Stomach smooth muscle (tissue), 2 donors: ENCODE measurements around the gene PYDC2.

Experiments
- H3K27ac ChIP-seq: one replicate; pipeline ENCODE4 v1.7.0; 2013; ENCODE audit warnings: mild to moderate bottlenecking, low read length, inconsistent platforms
- H3K27me3 ChIP-seq, 2 donors: one replicate each; pipeline ENCODE4 v1.7.0; 2013; ENCODE audit warnings: low read length in 2 of 2; ENCODE audit not compliant: insufficient read depth in 2 of 2, control insufficient read depth in 1 of 2
- H3K36me3 ChIP-seq, 2 donors: one replicate each; pipeline ENCODE4 v1.7.0; 2013; ENCODE audit warnings: low read length in 2 of 2; ENCODE audit not compliant: control insufficient read depth in 2 of 2, insufficient read depth in 2 of 2
- H3K4me1 ChIP-seq: one replicate; pipeline ENCODE4 v1.7.0; 2013; ENCODE audit warnings: low read length; ENCODE audit not compliant: control insufficient read depth, insufficient read depth
- H3K4me3 ChIP-seq, 2 donors: one replicate each; pipeline ENCODE4 v1.7.0; 2013; ENCODE audit warnings: low read length in 2 of 2
- H3K9ac ChIP-seq, 2 donors: one replicate each; pipeline ENCODE4 v1.7.0; 2013; ENCODE audit warnings: low read length in 2 of 2, mild to moderate bottlenecking in 1 of 2
- H3K9me3 ChIP-seq, 2 donors: one replicate each; pipeline ENCODE4 v1.7.0; 2013; ENCODE audit warnings: low read length in 2 of 2; ENCODE audit not compliant: control insufficient read depth in 2 of 2
- donor health status: healthy.
- donor health status: Pancreatic carcinoma.

PYDC2 gene

GRCh38 chr3:191461113-191461595, at the start of gene PYDC2:
Gene PYDC2, plus strand, starts transcription at chr3:191461163. Its CDS starts 0 bp downstream, at chr3:191461163.
- Histone ChIP-seq H3K4me3 (no peak within 1 kb of the TSS), H3K27me3 (no peaks in the 10 kb centered on the region)

GRCh38 chr3:191412759-191413158, 48.2 kb upstream of the PYDC2 start:
- Histone ChIP-seq H3K27ac (no peak overlapping the region), H3K4me1 (no peaks in the 10 kb centered on the region), H3K9ac (no peak overlapping the region), H3K9me3 (no peaks in the 10 kb centered on the region), H3K36me3 (no peaks in the 10 kb centered on the region), H3K27me3 (no peaks in the 10 kb centered on the region), H3K4me3 (no peak overlapping the region)

More at GRCh38 chr3:191461113-191461595, at the start of gene PYDC2:
- no peaks in the 10 kb centered on the region for H3K9me3 ChIP-seq
- no peaks in the 10 kb centered on the region for H3K36me3 ChIP-seq
- H3K4me1 ChIP-seq: no peaks in the 10 kb centered on the region
- no peak within 1 kb of the TSS for H3K27ac ChIP-seq
- H3K9ac ChIP-seq: no peak within 1 kb of the TSS

DNA sequence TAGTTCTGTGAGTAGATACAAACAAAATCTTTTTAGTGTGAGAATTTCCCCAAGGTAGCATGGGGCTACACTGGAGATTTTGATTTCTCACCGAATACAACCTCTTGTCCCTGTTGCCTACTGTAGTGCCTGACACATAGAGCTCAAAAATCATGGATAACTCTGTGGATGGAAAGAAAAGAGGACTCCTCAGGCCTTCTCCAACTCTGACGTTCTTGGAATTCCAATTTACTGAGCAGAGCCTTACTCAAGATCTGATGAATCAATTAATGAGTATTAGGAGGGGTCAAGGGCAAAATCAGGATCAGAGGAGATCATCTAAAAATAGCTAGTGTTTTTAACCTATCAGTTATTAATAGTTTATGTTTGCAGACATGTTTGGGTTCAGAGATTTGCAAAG, 46.7 kb upstream of the PYDC2 start:
- Histone ChIP-seq H3K9me3 (no peaks in the 10 kb centered on the region), H3K9ac (no peak overlapping the region), H3K4me1 (no peaks in the 10 kb centered on the region), H3K4me3 (no peak overlapping the region), H3K36me3 (no peaks in the 10 kb centered on the region), H3K27ac (no peak overlapping the region), H3K27me3 (no peaks in the 10 kb centered on the region)

DNA sequence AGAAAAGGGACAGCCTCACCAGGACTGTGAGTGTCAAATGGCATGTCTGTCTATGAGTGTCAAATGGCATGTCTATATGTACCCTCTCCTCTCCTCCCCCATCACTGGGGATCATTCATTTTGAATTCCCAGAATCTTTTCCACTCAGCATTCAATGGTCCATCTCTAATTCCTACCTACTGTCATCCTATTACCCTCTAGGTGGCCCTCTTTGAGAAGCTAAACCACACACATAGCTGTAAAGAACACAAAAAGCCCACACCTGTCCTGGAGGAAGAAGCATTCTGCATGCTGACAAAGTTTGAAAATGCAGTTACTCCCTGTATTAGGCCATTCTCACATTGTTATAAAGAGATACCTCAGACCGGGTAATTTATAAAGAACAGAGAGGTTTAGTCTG, 46.2 kb upstream of the PYDC2 start:
- Histone ChIP-seq H3K4me3 (no peak overlapping the region), H3K27me3 (no peaks in the 10 kb centered on the region), H3K27ac (no peak overlapping the region), H3K36me3 (no peaks in the 10 kb centered on the region), H3K9ac (no peak overlapping the region), H3K9me3 (no peaks in the 10 kb centered on the region), H3K4me1 (no peaks in the 10 kb centered on the region)

- no peaks in the 10 kb centered on the region for H3K27me3 ChIP-seq
- H3K9me3 ChIP-seq: no peaks in the 10 kb centered on the region
These were observed 45.4 kb upstream of the PYDC2 start for GRCh38 chr3:191415566-191415965.

DNA sequence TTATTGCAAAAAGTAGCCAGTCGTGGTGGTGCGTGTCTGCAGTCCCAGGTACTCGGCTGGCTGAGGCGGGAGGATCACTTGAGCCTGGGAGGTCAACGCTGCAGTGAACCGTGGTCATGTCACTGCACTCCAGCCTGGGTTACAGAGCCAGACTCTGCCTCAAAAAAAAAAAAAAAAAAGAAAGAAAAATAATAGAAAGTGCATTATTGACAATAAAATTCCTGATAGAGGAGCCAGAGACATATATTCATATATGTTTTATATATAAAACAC, 43.6 kb upstream of the PYDC2 start:
- Histone ChIP-seq H3K36me3 (no peaks in the 10 kb centered on the region), H3K9me3 (no peaks in the 10 kb centered on the region), H3K4me3 (no peak overlapping the region), H3K4me1 (no peaks in the 10 kb centered on the region), H3K27me3 (no peaks in the 10 kb centered on the region), H3K27ac (no peak overlapping the region), H3K9ac (no peak overlapping the region)

More at GRCh38 chr3:191415566-191415965, 45.4 kb upstream of the PYDC2 start:
- Histone ChIP-seq H3K36me3 (no peaks in the 10 kb centered on the region), H3K4me3 (no peak overlapping the region), H3K4me1 (no peaks in the 10 kb centered on the region), H3K27ac (no peak overlapping the region), H3K9ac (no peak overlapping the region)

- no peaks in the 10 kb centered on the region for H3K27me3 ChIP-seq
- H3K4me1 ChIP-seq: no peaks in the 10 kb centered on the region
- H3K36me3 ChIP-seq: no peaks in the 10 kb centered on the region
- no peaks in the 10 kb centered on the region for H3K9me3 ChIP-seq
- no peak overlapping the region for H3K9ac ChIP-seq
- no peak overlapping the region for H3K4me3 ChIP-seq
- no peak overlapping the region for H3K27ac ChIP-seq
These were observed 40.2 kb upstream of the PYDC2 start for GRCh38 chr3:191420771-191421170.

DNA sequence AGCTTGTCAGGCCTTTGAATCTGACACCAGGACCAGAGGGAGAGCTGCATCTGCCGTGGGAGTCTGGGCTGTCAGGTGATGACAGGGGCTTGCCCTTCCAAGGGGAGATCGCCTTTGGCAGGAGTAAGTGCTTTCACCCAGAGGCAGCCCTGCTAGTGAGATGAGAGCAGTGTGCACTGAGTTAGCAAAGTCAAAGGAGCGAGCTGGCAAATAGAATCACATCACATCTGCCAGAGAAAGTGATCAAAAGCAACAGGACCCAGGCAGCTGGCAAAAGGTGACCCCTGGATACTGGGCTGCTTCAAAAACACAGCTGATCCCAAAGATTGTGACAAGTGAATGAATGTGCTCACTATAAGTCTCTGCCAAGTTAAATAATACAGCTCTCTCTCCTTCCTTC, 36.1 kb upstream of the PYDC2 start:
- H3K27ac ChIP-seq: no peak overlapping the region
- H3K4me1 ChIP-seq: no peaks in the 10 kb centered on the region
- H3K27me3 ChIP-seq: no peaks in the 10 kb centered on the region
- no peak overlapping the region for H3K9ac ChIP-seq
- no peaks in the 10 kb centered on the region for H3K36me3 ChIP-seq
- H3K4me3 ChIP-seq: no peak overlapping the region
- no peaks in the 10 kb centered on the region for H3K9me3 ChIP-seq

DNA sequence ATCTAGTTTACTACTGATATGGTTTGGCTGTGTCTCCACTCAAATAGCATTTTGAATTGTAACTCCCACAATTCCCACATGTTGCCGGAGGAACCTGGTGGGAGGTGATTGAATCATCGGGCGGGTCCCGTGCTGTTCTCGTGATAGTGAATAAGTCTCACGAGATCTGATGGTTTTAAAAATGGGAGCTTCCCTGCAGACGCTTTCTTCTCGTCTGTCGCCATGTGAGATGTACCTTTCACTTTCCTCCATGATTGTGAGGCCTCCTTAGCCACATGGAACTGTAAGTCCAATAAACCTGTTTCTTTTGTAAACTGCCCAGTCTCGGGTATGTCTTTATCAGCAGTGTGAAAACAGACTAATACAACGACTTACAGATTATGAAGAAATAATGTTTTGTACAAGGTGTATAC, 35.6 kb upstream of the PYDC2 start:
- H3K27me3 ChIP-seq: no peaks in the 10 kb centered on the region
- H3K9me3 ChIP-seq: no peaks in the 10 kb centered on the region
- H3K27ac ChIP-seq: no peak overlapping the region
- H3K4me3 ChIP-seq: no peak overlapping the region
- H3K9ac ChIP-seq: no peak overlapping the region
- no peaks in the 10 kb centered on the region for H3K4me1 ChIP-seq
- no peaks in the 10 kb centered on the region for H3K36me3 ChIP-seq

DNA sequence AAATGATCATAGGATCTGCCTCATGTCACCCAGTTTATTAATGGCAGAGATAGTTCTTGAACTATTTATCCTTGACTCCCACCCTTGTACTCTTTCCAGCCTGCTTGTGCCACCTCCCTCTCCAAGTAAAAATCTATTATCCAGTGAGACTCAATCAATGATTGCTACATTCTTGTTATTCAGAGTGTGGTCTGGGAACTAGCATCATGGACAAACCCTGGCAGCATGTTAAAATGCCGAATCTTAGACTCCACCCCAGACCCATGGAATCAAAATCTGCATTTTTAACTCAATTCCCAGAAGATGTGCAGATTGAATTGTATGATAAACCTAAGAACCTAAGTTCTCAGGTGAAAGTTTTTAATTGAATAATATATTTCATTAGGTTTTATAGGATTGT, 34.7 kb upstream of the PYDC2 start:
- Histone ChIP-seq H3K9ac (no peak overlapping the region), H3K4me1 (no peaks in the 10 kb centered on the region), H3K9me3 (no peaks in the 10 kb centered on the region), H3K36me3 (no peaks in the 10 kb centered on the region), H3K27me3 (no peaks in the 10 kb centered on the region), H3K27ac (no peak overlapping the region), H3K4me3 (no peak overlapping the region)

DNA sequence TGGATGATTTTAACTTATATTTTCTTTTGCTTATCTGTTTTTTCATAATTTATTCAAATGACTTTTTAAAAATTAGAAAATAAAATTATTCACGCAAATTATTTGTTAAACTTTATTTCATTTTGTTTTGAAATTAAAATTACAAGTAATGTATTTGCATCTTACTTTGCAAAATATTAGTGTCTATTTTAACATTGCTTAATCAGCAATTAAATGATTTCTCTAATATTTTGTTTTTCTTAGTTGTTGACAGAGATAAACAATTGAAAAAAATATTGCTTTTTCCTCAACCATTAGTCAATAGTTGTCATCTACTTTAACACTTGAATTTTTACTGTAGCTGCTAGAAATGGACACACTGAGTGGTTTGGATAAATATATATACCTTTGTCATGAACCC, 32.8 kb upstream of the PYDC2 start:
- Histone ChIP-seq H3K27ac (no peak overlapping the region), H3K27me3 (no peaks in the 10 kb centered on the region), H3K4me1 (no peaks in the 10 kb centered on the region), H3K36me3 (no peaks in the 10 kb centered on the region), H3K9ac (no peak overlapping the region), H3K9me3 (no peaks in the 10 kb centered on the region), H3K4me3 (no peak overlapping the region)

DNA sequence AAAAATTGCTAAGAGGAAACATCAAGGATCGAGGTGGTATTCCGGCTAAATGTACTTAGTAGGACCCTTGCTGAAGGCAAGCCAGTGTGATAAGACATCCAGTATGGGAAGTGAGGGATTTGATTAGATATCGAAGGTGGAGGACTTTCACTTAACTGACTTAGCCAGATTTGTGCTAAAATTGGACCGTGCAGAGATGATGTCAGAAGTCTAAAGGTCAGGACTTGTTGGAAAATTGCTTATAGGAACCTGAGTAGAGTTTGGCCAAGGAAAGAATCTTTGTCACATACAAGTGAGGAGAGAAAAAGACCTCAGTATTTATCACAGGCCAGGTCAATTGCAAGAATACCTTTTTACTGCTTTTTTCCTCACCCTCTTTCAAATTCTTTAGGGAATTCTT, 30.9 kb upstream of the PYDC2 start:
- H3K9me3 ChIP-seq: no peaks in the 10 kb centered on the region
- no peaks in the 10 kb centered on the region for H3K27me3 ChIP-seq
- H3K9ac ChIP-seq: no peak overlapping the region
- no peak overlapping the region for H3K4me3 ChIP-seq
- no peaks in the 10 kb centered on the region for H3K36me3 ChIP-seq
- no peak overlapping the region for H3K27ac ChIP-seq
- no peaks in the 10 kb centered on the region for H3K4me1 ChIP-seq
